NB4 (cell line): ENCODE measurements around the gene CYB5B.

Experiments
- CTCF ChIP-seq: IDR thresholded peaks from one replicate; pipeline ENCODE4 v1.5.1; 2012; ENCODE audit warnings: low read depth, low read length
- MYC ChIP-seq: IDR thresholded peaks from 2 replicates; pipeline ENCODE4 v1.6.1; 2011; ENCODE audit warnings: low read depth, low read length

GRCh38 chr16:69381231-69381630 lies 43.2 kb upstream of the CYB5B start:
- TF ChIP-seq CTCF (no peak), MYC (no peak)
